Endothelial cell (in vitro differentiated cells): ENCODE results near the gene BATF3. TPM values are rescaled to one million over a fixed set of nuclear protein-coding genes. Genes with fewer than 3 reads are reported as not detected.

Source experiments
- DNase-seq: peaks from one replicate; pipeline ENCODE4 v3.0.0; 2021; ENCODE audit warnings: low spot score
- H3K27ac Mint-ChIP-seq: one replicate; pipeline ENCODE4 v1.8.0; 2021; ENCODE audit warnings: mixed read lengths, inconsistent platforms; ENCODE audit not compliant: unreplicated experiment
- H3K27me3 Mint-ChIP-seq: one replicate; pipeline ENCODE4 v1.8.0; 2021; ENCODE audit warnings: mild to moderate bottlenecking, moderate library complexity, mixed read lengths, inconsistent platforms; ENCODE audit not compliant: unreplicated experiment
- H3K36me3 Mint-ChIP-seq: one replicate; pipeline ENCODE4 v1.8.0; 2021; ENCODE audit warnings: mild to moderate bottlenecking, low read depth, mixed read lengths, inconsistent platforms; ENCODE audit not compliant: unreplicated experiment
- H3K4me1 Mint-ChIP-seq: one replicate; pipeline ENCODE4 v1.8.0; 2021; ENCODE audit warnings: mild to moderate bottlenecking, mixed read lengths, inconsistent platforms; ENCODE audit not compliant: unreplicated experiment
- H3K4me3 Mint-ChIP-seq: one replicate; pipeline ENCODE4 v1.8.0; 2021; ENCODE audit warnings: mild to moderate bottlenecking, mixed read lengths, inconsistent platforms; ENCODE audit not compliant: unreplicated experiment
- H3K9me3 Mint-ChIP-seq: one replicate; pipeline ENCODE4 v1.8.0; 2021; ENCODE audit warnings: mixed read lengths, inconsistent platforms; ENCODE audit not compliant: unreplicated experiment
- CTCF ChIP-seq: fragments of 200-600 bp; sonication (generic); IDR thresholded peaks from one replicate; pipeline ENCODE4 v1.5.0; 2021; ENCODE audit warnings: antibody characterized with exemption; ENCODE audit not compliant: unreplicated experiment
- total RNA-seq: library from RNA; stranded (reverse); fragmentation: NEBNext Ultra II Directional; extraction: Animal tissue kit (Norgen Biotek cat#: 25700); gene quantifications from one replicate; pipeline ENCODE4 v1.2.1, GENCODE V29; 2021; ENCODE audit not compliant: unreplicated experiment

BATF3 gene
- total RNA-seq, 1 donor from 2014 or later = 0.54 TPM

GRCh38 chr1:212671342-212672031 lies 28.2 kb downstream of the BATF3 start:
- no peak for TF ChIP-seq CTCF
- no peak for DNase-seq
- no peaks in the 10 kb centered on the region for H3K9me3 Mint-ChIP-seq
- H3K27ac Mint-ChIP-seq = no peak overlapping the region
- H3K36me3 Mint-ChIP-seq = no peaks in the 10 kb centered on the region
- H3K4me3 Mint-ChIP-seq = no peak overlapping the region
- peaks cover 20% of the 10 kb centered on the region for H3K4me1 Mint-ChIP-seq
- no peaks in the 10 kb centered on the region for H3K27me3 Mint-ChIP-seq

- Mint-ChIP-seq H3K27me3 (no peaks in the 10 kb centered on the region), H3K4me1 (peaks cover 20% of the 10 kb centered on the region), H3K36me3 (no peaks in the 10 kb centered on the region), H3K27ac (no peak overlapping the region), H3K4me3 (no peak overlapping the region), H3K9me3 (no peaks in the 10 kb centered on the region)
- no peak for TF ChIP-seq CTCF
- no peak for DNase-seq
Observed at GRCh38 chr1:212670882-212671281, 28.8 kb downstream of the BATF3 start.

GRCh38 chr1:212670301-212670700 lies 29.3 kb downstream of the BATF3 start:
- no peak for DNase-seq
- Mint-ChIP-seq H3K27me3 (peaks cover 2% of the 10 kb centered on the region), H3K36me3 (no peaks in the 10 kb centered on the region), H3K27ac (no peak overlapping the region), H3K4me1 (peaks cover 24% of the 10 kb centered on the region), H3K4me3 (no peak overlapping the region), H3K9me3 (no peaks in the 10 kb centered on the region)
- TF ChIP-seq CTCF = no peak

GRCh38 chr1:212669600-212669999 lies 30.0 kb downstream of the BATF3 start:
- H3K36me3 Mint-ChIP-seq = no peaks in the 10 kb centered on the region
- H3K4me1 Mint-ChIP-seq = peaks cover 24% of the 10 kb centered on the region
- no peak overlapping the region for H3K27ac Mint-ChIP-seq
- no peak for DNase-seq
- no peak overlapping the region for H3K4me3 Mint-ChIP-seq
- H3K9me3 Mint-ChIP-seq = no peaks in the 10 kb centered on the region
- no peak for TF ChIP-seq CTCF
- peaks cover 2% of the 10 kb centered on the region for H3K27me3 Mint-ChIP-seq

- H3K27me3 Mint-ChIP-seq = peaks cover 2% of the 10 kb centered on the region
- DNase-seq = peak; percentile 37
- peak; percentile 43 for TF ChIP-seq CTCF
- H3K4me3 Mint-ChIP-seq = no peak overlapping the region
- no peak overlapping the region for H3K27ac Mint-ChIP-seq
- peaks cover 24% of the 10 kb centered on the region for H3K4me1 Mint-ChIP-seq
- no peaks in the 10 kb centered on the region for H3K36me3 Mint-ChIP-seq
- no peaks in the 10 kb centered on the region for H3K9me3 Mint-ChIP-seq
Observed at GRCh38 chr1:212669102-212669501, 30.5 kb downstream of the BATF3 start.
